Naive B cell (primary cell): ENCODE measurements around the gene CNN2. TPM values are rescaled to one million over a fixed set of nuclear protein-coding genes. Genes with fewer than 3 reads are reported as not detected.

Experiments
- ATAC-seq, 2 donors: fragments of 150-1000 bp; cut with Tn5 transposase; 2 replicates each; pipeline ENCODE4 v1.10.0; 2021; ENCODE audit warnings: low read depth in 2 of 2, mild to moderate bottlenecking in 2 of 2, moderate library complexity in 2 of 2
- DNase-seq: peaks from one replicate; pipeline ENCODE4 v3.0.0; 2022
- H3K27ac Mint-ChIP-seq, 6 donors: one replicate each; pipeline ENCODE4 v1.8.0; 2020 to 2022; ENCODE audit warnings: mild to moderate bottlenecking in 6 of 6, mixed read lengths in 6 of 6, moderate library complexity in 5 of 6, inconsistent platforms in 2 of 6
- H3K27me3 Mint-ChIP-seq, 3 donors: one replicate each; pipeline ENCODE4 v1.8.0; 2021 to 2022; ENCODE audit warnings: mixed read lengths in 3 of 3, mild to moderate bottlenecking in 1 of 3
- H3K36me3 Mint-ChIP-seq, 2 donors: one replicate each; pipeline ENCODE4 v1.8.0; 2020 to 2022; ENCODE audit warnings: mixed read lengths in 2 of 2, inconsistent platforms in 1 of 2, mild to moderate bottlenecking in 1 of 2
- H3K4me1 Mint-ChIP-seq, 3 donors: one replicate each; pipeline ENCODE4 v1.8.0; 2020 to 2022; ENCODE audit warnings: mixed read lengths in 3 of 3, inconsistent platforms in 1 of 3, mild to moderate bottlenecking in 1 of 3, moderate library complexity in 1 of 3
- H3K4me3 Mint-ChIP-seq, 8 donors: one replicate each; pipeline ENCODE4 v1.8.0; 2020 to 2022; ENCODE audit warnings: mild to moderate bottlenecking in 8 of 8, mixed read lengths in 8 of 8, moderate library complexity in 8 of 8, inconsistent platforms in 2 of 8
- H3K9me3 Mint-ChIP-seq, 7 donors: one replicate each; pipeline ENCODE4 v1.8.0; 2020 to 2022; ENCODE audit warnings: mixed read lengths in 7 of 7, mild to moderate bottlenecking in 5 of 7, inconsistent platforms in 2 of 7, moderate library complexity in 1 of 7
- polyA plus RNA-seq, 6 donors: library from polyadenylated mRNA; unstranded; fragments of 300-500 nt; fragmentation: Illumina TruSeq; gene quantifications; one replicate each; pipeline ENCODE4 v1.2.3, GENCODE V29; 2021; ENCODE audit warnings: low read depth in 6 of 6

CNN2 gene
- polyA plus RNA-seq, 6 donors from 2014 or later: 408 to 648 (median 492) TPM

DNA sequence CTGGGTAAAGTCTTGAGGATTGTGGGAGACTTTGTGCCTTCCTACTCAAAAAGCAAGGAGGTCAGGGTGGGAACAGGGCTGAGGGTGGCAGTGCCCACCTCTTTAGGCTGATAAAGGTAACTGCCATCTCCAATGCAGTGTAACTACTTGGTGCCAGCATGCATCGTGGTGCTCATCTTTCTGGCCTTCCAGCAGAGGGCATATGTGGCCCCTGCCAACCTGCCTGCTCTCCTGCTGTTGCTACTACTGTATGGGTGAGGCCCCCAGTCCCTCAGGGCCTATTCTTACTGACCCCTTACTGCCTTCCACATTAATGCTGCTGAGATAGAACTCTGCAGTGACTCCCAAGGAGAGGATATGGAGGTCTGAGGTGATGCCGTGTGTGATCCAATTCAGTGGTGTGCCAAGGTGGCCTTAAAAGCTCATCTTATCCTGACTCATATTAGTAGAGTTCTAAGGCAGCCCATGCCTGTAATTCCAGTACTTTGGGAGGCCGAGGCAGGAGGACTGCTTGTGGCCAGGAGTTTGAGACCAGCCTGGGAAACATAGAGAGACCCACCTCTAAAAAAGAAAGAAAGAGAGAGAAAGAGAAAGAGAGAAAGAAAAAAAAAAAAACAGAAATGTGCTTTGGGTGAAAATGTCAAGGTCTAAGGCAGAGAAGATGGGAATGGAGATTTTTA, 30.9 kb downstream of the CNN2 start:
- peaks cover 9 to 25% (median 10%) of the 10 kb centered on the region in 3 donors for H3K4me1 Mint-ChIP-seq
- H3K9me3 Mint-ChIP-seq: peaks cover 10 to 55% (median 23%) of the 10 kb centered on the region in 7 donors
- ATAC-seq: peak; percentile 30 to 51
- H3K27ac Mint-ChIP-seq: peak overlapping the region in 4 of 6 donors; percentile 35 to 85 (median 70)
- peak; percentile 50 for DNase-seq
- no peaks in the 10 kb centered on the region for H3K27me3 Mint-ChIP-seq
- H3K36me3 Mint-ChIP-seq: peaks cover 23 to 34% of the 10 kb centered on the region in 2 donors
- H3K4me3 Mint-ChIP-seq: peak overlapping the region in 2 of 8 donors; percentile 1 to 58

DNA sequence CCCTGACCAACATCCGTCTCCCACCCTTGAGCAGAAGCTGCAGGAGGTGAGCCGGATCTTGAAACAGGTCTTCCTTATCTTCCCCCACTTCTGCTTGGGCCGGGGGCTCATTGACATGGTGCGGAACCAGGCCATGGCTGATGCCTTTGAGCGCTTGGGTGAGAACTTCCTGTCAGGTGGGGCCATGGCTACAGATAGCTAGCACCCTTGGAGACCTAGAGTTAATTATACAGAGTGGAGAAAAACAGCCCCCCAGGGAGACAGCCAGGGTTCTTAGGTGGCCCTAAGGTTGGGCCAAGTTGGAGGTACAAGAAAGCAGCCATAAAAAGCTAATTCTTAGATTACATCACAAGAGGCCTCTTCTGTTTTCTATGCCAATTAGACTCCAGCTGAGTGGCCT, 31.7 kb downstream of the CNN2 start:
- H3K36me3 Mint-ChIP-seq: peaks cover 23 to 34% of the 10 kb centered on the region in 2 donors
- no peak overlapping the region for H3K27ac Mint-ChIP-seq
- no peak overlapping the region for H3K4me3 Mint-ChIP-seq
- DNase-seq (no peak), ATAC-seq (peak in 1 of 2 donors; percentile 52)
- H3K9me3 Mint-ChIP-seq: peaks cover 10 to 52% (median 23%) of the 10 kb centered on the region in 7 donors
- H3K27me3 Mint-ChIP-seq: no peaks in the 10 kb centered on the region
- H3K4me1 Mint-ChIP-seq: peaks cover 7 to 29% (median 9%) of the 10 kb centered on the region in 3 donors

DNA sequence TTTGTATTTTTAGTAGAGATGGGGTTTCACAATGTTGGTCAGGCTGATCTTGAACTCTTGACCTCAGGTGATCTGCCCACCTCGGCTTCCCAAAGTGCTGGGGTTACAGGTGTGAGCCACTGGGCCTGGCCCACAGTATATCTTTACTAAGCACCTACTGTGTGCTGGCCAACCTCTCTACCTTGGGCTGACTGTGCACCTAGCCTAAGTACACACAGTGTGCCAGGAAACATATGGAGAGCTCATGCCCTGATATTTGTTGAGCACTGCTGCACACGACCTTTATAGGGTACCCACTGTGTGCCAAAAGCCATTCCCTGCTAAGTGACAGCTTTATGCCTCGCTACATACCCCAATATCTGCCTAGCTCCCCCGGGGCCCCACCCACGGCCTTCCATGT, 34.3 kb downstream of the CNN2 start:
- Mint-ChIP-seq H3K36me3 (peaks cover 23 to 30% of the 10 kb centered on the region in 2 donors), H3K9me3 (peaks cover 10 to 38% (median 23%) of the 10 kb centered on the region in 7 donors), H3K4me3 (no peak overlapping the region), H3K27ac (peak overlapping the region in 2 of 6 donors; percentile 65 to 92), H3K4me1 (peaks cover 15 to 50% (median 31%) of the 10 kb centered on the region in 3 donors), H3K27me3 (no peaks in the 10 kb centered on the region)
- DNase-seq (no peak), ATAC-seq (no peak)

DNA sequence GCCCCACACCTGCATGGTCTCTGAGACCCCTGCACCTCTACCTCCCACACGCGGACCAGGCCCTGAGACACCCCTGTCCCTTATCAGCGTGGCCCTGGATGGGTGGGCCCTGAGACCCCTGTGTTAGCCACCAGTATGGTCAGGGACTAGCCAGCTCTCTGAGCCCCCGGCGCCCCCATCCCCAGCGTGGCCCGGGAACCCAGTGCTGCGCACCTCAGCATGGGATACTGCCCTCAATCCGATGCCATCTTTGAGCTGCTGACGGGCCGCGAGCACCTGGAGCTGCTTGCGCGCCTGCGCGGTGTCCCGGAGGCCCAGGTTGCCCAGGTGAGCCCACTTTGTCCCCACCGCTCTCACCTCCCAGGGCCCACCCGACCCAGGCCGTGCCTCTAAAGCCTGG, 35.6 kb downstream of the CNN2 start:
- Mint-ChIP-seq H3K4me1 (peaks cover 18 to 45% (median 37%) of the 10 kb centered on the region in 3 donors), H3K36me3 (peaks cover 14 to 17% of the 10 kb centered on the region in 2 donors), H3K27ac (no peak overlapping the region), H3K27me3 (no peaks in the 10 kb centered on the region), H3K4me3 (no peak overlapping the region), H3K9me3 (peaks cover 5 to 27% (median 14%) of the 10 kb centered on the region in 7 donors)
- ATAC-seq (no peak), DNase-seq (no peak)

DNA sequence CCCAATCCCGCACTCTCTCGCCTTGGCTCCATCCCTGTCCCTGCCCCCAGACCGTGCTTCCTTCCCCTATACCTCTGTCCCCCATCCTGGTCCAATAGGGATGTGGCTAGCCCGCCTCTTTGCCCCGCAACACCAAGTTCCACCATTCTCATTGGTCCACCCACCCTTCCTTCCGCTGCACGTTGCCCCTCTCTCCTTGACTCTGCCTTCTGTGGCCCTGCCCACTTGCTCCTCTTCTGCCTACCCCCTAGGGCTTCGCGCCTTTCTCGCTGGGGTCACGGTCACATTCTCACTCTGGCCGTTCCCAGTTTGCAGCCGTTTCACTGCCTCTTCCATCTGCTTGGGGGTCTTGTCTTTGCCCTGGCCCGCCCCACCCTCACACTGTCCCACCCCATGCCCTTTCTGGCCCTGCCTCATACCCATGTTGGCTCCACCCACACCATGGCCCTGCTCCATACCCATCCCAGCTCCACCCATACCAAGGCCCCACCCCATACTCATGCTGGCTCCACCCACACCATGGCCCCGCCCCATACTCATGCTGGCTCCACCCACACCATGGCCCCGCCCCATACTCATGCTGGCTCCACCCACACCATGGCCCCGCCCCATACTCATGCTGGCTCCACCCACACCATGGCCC, 36.1 kb downstream of the CNN2 start:
- Mint-ChIP-seq H3K36me3 (peaks cover 11 to 12% of the 10 kb centered on the region in 2 donors), H3K4me1 (peaks cover 18 to 41% (median 33%) of the 10 kb centered on the region in 3 donors), H3K27me3 (no peaks in the 10 kb centered on the region), H3K27ac (peak overlapping the region in 1 of 6 donors; percentile 65), H3K4me3 (no peak overlapping the region), H3K9me3 (peaks cover 2 to 22% (median 8%) of the 10 kb centered on the region in 7 donors)
- DNase-seq (no peak), ATAC-seq (no peak)

DNA sequence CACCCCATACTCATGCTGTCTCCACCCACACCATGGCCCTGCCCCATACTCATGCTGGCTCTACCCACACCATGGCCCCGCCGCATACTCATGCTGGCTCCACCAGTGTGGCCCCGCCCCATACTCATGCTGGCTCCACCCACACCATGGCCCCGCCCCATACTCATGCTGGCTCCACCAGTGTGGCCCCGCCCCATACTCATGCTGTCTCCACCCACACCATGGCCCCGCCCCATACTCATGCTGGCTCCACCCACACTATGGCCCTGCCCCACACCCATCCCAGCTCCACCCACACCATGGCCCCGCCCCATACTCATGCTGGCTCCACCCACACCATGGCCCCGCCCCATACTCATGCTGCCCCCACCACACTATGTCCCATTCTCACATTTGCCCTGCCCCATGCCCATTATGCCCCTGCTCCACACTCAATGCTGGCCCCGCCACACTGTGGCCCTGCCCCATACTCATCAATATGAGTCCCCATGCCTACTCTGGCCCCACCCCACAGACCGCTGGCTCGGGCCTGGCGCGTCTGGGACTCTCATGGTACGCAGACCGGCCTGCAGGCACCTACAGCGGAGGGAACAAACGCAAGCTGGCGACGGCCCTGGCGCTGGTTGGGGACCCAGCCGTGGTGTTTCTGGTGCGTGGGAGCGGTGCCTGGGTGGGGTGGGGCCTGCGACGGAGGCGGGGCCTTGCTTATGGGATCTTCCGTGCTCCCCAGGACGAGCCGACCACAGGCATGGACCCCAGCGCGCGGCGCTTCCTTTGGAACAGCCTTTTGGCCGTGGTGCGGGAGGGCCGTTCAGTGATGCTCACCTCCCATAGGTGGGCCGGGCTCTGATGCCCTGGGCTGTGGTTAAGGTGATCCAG, 36.9 kb downstream of the CNN2 start:
- ATAC-seq (no peak), DNase-seq (peak; percentile 30)
- H3K27me3 Mint-ChIP-seq: no peaks in the 10 kb centered on the region
- H3K27ac Mint-ChIP-seq: peak overlapping the region in 2 of 6 donors; percentile 82 to 95
- peaks cover 0 to 15% (median 2%) of the 10 kb centered on the region in 7 donors for H3K9me3 Mint-ChIP-seq
- H3K36me3 Mint-ChIP-seq: peaks cover 3 to 4% of the 10 kb centered on the region in 2 donors
- peaks cover 16 to 34% (median 27%) of the 10 kb centered on the region in 3 donors for H3K4me1 Mint-ChIP-seq
- H3K4me3 Mint-ChIP-seq: peak overlapping the region in 2 of 8 donors; percentile 33 to 81

DNA sequence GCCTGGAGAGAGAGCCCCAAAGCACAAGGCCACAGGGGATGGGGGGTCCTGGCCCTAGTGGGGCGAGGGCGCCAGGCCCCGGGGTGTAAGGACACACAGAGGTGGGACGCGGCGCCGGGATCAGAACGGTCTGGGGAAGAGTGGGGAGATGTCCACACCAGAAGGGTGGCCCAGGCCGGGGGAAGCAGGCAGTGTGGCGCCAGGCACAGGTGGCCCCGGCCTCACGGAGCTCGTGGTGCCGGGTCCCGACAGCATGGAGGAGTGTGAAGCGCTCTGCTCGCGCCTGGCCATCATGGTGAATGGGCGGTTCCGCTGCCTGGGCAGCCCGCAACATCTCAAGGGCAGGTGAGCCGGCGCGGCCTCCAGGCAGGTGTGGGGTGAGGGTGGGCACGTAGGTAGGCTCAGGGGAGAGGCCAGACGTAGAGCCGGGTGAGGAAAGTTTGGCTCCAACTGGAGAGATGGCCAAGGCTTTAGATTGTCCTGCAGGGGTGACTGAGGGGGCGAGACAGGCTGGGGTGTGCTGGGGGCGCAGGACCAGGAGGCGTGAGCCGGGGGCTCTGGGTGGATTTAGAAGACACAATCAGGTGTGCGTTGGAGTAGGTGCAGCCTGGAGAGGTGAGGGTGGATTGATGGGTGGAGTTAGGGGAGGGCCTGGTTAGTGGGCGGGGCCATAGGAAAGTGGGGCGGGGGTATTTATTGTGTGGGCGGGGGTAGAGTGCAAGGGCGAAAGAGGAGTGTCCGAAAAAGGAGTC, 37.7 kb downstream of the CNN2 start:
- DNase-seq (no peak), ATAC-seq (no peak)
- peak overlapping the region in 3 of 8 donors; percentile 32 to 81 (median 61) for H3K4me3 Mint-ChIP-seq
- peaks cover 22 to 41% (median 35%) of the 10 kb centered on the region in 3 donors for H3K4me1 Mint-ChIP-seq
- H3K27ac Mint-ChIP-seq: peak overlapping the region in 4 of 6 donors; percentile 56 to 82 (median 68)
- H3K36me3 Mint-ChIP-seq: peaks cover 4 to 6% of the 10 kb centered on the region in 2 donors
- peaks cover 0 to 9% (median 0%) of the 10 kb centered on the region in 7 donors for H3K9me3 Mint-ChIP-seq
- no peaks in the 10 kb centered on the region for H3K27me3 Mint-ChIP-seq

DNA sequence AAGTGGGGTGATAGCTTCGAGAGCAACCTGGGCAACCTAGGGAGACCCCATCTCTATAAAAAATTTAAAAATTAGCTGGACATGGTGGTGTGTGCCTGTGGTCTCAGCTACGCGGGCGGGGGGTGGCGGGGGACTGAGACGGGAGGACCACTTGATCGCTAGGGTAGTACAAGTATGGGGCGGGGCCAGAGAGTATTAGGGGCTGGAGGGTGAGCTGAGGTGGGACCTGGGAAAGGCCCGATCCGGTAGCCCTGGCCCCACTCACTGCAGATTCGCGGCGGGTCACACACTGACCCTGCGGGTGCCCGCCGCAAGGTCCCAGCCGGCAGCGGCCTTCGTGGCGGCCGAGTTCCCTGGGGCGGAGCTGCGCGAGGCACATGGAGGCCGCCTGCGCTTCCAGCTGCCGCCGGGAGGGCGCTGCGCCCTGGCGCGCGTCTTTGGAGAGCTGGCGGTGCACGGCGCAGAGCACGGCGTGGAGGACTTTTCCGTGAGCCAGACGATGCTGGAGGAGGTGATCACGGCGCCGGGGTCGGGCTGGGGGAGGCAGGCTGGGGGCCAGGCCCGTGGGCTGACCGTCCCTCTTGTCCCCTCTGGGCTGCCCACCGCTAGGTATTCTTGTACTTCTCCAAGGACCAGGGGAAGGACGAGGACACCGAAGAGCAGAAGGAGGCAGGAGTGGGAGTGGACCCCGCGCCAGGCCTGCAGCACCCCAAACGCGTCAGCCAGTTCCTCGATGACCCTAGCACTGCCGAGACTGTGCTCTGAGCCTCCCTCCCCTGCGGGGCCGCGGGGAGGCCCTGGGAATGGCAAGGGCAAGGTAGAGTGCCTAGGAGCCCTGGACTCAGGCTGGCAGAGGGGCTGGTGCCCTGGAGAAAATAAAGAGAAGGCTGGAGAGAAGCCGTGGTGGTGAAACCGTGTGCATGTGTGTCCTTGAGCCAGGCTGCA, 38.5 kb downstream of the CNN2 start:
- H3K9me3 Mint-ChIP-seq: peaks cover 0 to 2% (median 0%) of the 10 kb centered on the region in 7 donors
- ATAC-seq: peak; percentile 28 to 41
- peak; percentile 58 for DNase-seq
- H3K4me1 Mint-ChIP-seq: peaks cover 30 to 45% (median 41%) of the 10 kb centered on the region in 3 donors
- H3K36me3 Mint-ChIP-seq: peaks cover 6 to 9% of the 10 kb centered on the region in 2 donors
- H3K27me3 Mint-ChIP-seq: no peaks in the 10 kb centered on the region
- peak overlapping the region; percentile 55 to 97 (median 80) for H3K4me3 Mint-ChIP-seq
- peak overlapping the region in 3 of 6 donors; percentile 56 to 84 (median 65) for H3K27ac Mint-ChIP-seq

DNA sequence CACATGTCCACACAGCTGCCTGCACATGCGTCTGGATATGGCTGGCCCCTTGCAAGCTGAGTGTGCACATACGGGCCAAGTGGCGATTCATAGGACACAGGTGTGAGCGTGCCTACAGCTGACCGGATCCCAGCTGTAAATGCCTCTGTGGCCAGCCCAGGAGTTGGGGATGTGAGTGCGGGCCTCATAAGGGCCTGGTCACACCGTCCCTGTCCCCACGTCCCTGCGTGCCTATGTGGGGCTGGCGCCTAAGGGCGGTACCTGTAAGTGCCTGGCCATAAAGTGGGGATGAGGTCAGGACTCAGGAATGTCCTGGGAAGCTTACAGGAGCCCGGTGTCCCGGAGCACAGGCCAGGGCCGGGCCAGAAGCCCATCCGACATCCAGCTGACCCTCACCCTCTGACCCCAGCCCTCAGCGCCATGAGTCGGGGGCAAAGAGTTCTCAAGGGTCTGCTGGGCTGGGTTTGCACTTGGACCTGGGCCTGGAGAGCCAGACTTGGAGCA, 39.2 kb downstream of the CNN2 start:
- H3K27ac Mint-ChIP-seq: peak overlapping the region in 4 of 6 donors; percentile 65 to 90 (median 87)
- peaks cover 0 to 2% (median 0%) of the 10 kb centered on the region in 7 donors for H3K9me3 Mint-ChIP-seq
- peaks cover 6 to 9% of the 10 kb centered on the region in 2 donors for H3K36me3 Mint-ChIP-seq
- H3K27me3 Mint-ChIP-seq: no peaks in the 10 kb centered on the region
- DNase-seq (no peak), ATAC-seq (no peak)
- peak overlapping the region; percentile 50 to 97 (median 80) for H3K4me3 Mint-ChIP-seq
- peaks cover 33 to 45% (median 41%) of the 10 kb centered on the region in 3 donors for H3K4me1 Mint-ChIP-seq

DNA sequence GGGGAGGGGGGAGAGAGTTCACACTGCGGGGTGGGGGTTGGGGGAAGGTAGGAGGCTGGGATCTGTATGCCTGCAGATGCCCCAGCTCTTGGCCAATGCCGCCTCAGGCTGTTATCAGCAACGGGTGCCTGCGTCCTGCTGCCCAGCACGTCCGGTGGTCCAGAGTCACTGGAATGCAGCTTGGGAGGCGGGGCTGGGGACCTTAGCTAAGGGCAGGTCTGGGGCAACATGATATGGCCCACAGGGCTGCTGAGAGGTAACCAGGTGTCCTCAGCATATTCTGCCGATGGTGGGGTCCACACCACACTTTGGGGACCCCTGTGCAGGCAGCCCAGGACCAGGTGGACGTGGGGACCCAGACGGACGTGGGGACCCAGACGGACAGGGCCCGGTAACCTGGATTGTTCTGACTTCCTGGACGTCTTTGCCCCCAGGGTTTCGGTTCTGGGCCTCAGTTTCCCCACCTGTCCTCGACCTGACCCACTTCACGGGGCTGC, 39.9 kb downstream of the CNN2 start:
- peaks cover 33 to 45% (median 41%) of the 10 kb centered on the region in 3 donors for H3K4me1 Mint-ChIP-seq
- peaks cover 6 to 9% of the 10 kb centered on the region in 2 donors for H3K36me3 Mint-ChIP-seq
- H3K27me3 Mint-ChIP-seq: no peaks in the 10 kb centered on the region
- peak overlapping the region in 3 of 6 donors; percentile 90 to 92 (median 92) for H3K27ac Mint-ChIP-seq
- DNase-seq (no peak), ATAC-seq (no peak)
- H3K4me3 Mint-ChIP-seq: peak overlapping the region; percentile 74 to 97 (median 86)
- H3K9me3 Mint-ChIP-seq: peaks cover 0 to 2% (median 0%) of the 10 kb centered on the region in 7 donors

DNA sequence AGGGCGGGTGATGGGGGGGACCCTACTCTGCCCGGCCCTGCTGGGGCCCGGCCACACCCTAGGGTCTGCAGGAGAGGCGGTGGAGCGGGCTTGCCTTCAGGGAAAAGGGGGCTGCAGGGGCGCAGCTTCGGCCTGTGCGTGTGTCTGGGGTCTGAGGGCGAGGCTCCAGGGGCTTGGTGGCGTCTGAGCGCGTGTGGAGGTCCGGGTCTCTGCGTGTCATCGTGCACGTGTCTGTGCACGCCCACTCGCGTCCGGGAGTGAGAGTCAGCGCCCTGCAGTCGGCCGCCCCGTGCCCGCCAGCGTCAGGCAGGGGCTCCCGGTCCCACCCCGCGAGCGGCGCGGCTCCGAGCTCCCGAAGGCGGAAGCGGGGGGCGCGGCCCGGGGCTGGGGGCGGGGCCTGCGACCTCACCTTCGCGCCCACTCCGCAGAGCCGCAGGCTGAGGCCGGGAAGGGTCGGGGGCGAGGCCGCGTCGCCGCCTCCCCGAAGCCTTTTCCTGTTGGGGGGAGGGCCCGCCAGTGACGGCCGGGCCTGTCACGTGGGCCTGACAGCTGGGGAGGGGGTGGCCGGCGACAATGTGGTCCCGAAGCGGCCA, 40.4 kb downstream of the CNN2 start, which contains the start of gene ARHGAP45:
TSS of gene ARHGAP45 (plus strand) at position 420 of the 593 bp plus-strand sequence. CDS start 239 bp downstream, outside the sequence.
- Mint-ChIP-seq H3K4me1 (peaks cover 36 to 48% (median 45%) of the 10 kb centered on the region in 3 donors), H3K36me3 (peaks cover 6 to 12% of the 10 kb centered on the region in 2 donors), H3K27me3 (no peaks in the 10 kb centered on the region), H3K9me3 (peaks cover 0 to 2% (median 0%) of the 10 kb centered on the region in 7 donors), H3K27ac (peak within 1 kb of the TSS; percentile 92 to 99 (median 96)), H3K4me3 (peak within 1 kb of the TSS; percentile 81 to 99 (median 96))
- ATAC-seq (peak; percentile 54), DNase-seq (peak; percentile 84)
